GM23248 (cell line): ENCODE results near the gene TAF4. TPM values are rescaled to one million over a fixed set of nuclear protein-coding genes. Genes with fewer than 3 reads are reported as not detected.
"Not testable (repeated sequence)": the region's sequence is repeated elsewhere in the genome, so short reads cannot be mapped to it uniquely, and the experiment has no call there.

Experiments used
- DNase-seq: peaks from one replicate; pipeline ENCODE4 v3.0.0-alpha.2; 2015
- H2AFZ ChIP-seq: fragments of 200-600 bp; sonication (generic); 2 replicates; pipeline ENCODE4 v1.6.1; 2016; ENCODE audit warnings: antibody characterized with exemption
- H3F3A ChIP-seq: fragments of 200-600 bp; sonication (generic); 2 replicates; pipeline ENCODE4 v1.6.1; 2016; ENCODE audit warnings: mild to moderate bottlenecking, antibody characterized with exemption, mixed run types; ENCODE audit not compliant: insufficient read depth
- H3K27ac ChIP-seq: fragments of 200-600 bp; sonication (generic); 2 replicates; pipeline ENCODE4 v1.5.1; 2016; ENCODE audit warnings: mild to moderate bottlenecking
- H3K27me3 ChIP-seq: fragments of 200-600 bp; sonication (generic); replicated peaks from 2 replicates; pipeline ENCODE4 v1.6.1; 2016; ENCODE audit warnings: mild to moderate bottlenecking; ENCODE audit not compliant: insufficient read depth
- H3K36me3 ChIP-seq: fragments of 200-600 bp; sonication (generic); 2 replicates; pipeline ENCODE4 v1.6.1; 2016; ENCODE audit warnings: low read depth, mild to moderate bottlenecking
- H3K4me1 ChIP-seq: fragments of 200-600 bp; sonication (generic); 2 replicates; pipeline ENCODE4 v1.6.1; 2016; ENCODE audit warnings: mild to moderate bottlenecking; ENCODE audit not compliant: insufficient read depth
- H3K4me2 ChIP-seq: fragments of 200-600 bp; sonication (generic); one replicate; pipeline ENCODE4 v1.6.1; 2016; ENCODE audit warnings: mild to moderate bottlenecking; ENCODE audit not compliant: unreplicated experiment
- H3K4me3 ChIP-seq: fragments of 200-600 bp; sonication (generic); 2 replicates; pipeline ENCODE4 v1.5.1; 2016; ENCODE audit warnings: mild to moderate bottlenecking
- H3K79me2 ChIP-seq: fragments of 200-600 bp; sonication (generic); 2 replicates; pipeline ENCODE4 v1.6.1; 2016; ENCODE audit warnings: mild to moderate bottlenecking; ENCODE audit not compliant: insufficient read depth
- H3K9ac ChIP-seq: fragments of 200-600 bp; sonication (generic); 2 replicates; pipeline ENCODE4 v1.6.1; 2016; ENCODE audit warnings: mild to moderate bottlenecking
- H3K9me2 ChIP-seq: fragments of 200-600 bp; sonication (generic); 2 replicates; pipeline ENCODE4 v1.6.1; 2016; ENCODE audit warnings: mixed run types, mild to moderate bottlenecking, moderate library complexity; ENCODE audit not compliant: insufficient read depth
- H3K9me3 ChIP-seq: fragments of 200-600 bp; sonication (generic); one replicate; pipeline ENCODE4 v1.6.1; 2017; ENCODE audit warnings: low read depth
- H4K20me1 ChIP-seq: fragments of 200-600 bp; sonication (generic); 2 replicates; pipeline ENCODE4 v1.6.0; 2016; ENCODE audit not compliant: insufficient read depth
- EZH2 ChIP-seq: fragments of 200-600 bp; sonication (generic); IDR thresholded peaks from 2 replicates; pipeline ENCODE4 v1.6.1; 2018; ENCODE audit warnings: antibody characterized with exemption, mild to moderate bottlenecking; ENCODE audit not compliant: insufficient read depth, poor library complexity, severe bottlenecking
- EZH2phosphoT487 ChIP-seq: fragments of 200-600 bp; sonication (generic); IDR thresholded peaks from 2 replicates; pipeline ENCODE4 v1.6.1; 2018; ENCODE audit warnings: antibody characterized with exemption, moderate library complexity, mild to moderate bottlenecking, low read depth; ENCODE audit not compliant: insufficient read depth
- WGBS, 2 experiments: methylation state at CpG; one replicate each; pipeline ENCODE4 v1.1.6; 2015 to 2017; ENCODE audit warnings: low lambda C conversion rate in 2 of 2, low coverage in 1 of 2; ENCODE audit errors: missing lambda C conversion rate in 2 of 2; 5-methylcytosine and 5-hydroxymethylcytosine counted together
- in situ Hi-C: fragments of 300-500 bp; cut with MboI; formaldehyde crosslinking; loops from 2 replicates; pipeline ENCODE4 v1.15.0; 2020
- polyA plus RNA-seq: library from polyadenylated mRNA; unstranded; fragments of >200 nt; fragmentation: Nextera tagmentation; extraction: Ambion mirVana; gene quantifications from 2 replicates; pipeline ENCODE4 v1.2.1, GENCODE V29; 2016
- total RNA-seq: library from RNA; depleted of rRNA; stranded (reverse); fragments of >200 nt; shearing (Covaris generic); gene quantifications from 2 replicates; pipeline ENCODE4 v1.2.3, GENCODE V29; 2014

The TAF4 gene
- total and polyA plus RNA-seq, 2 experiments from 2014 or later = 1.4 to 2.9 TPM

DNA sequence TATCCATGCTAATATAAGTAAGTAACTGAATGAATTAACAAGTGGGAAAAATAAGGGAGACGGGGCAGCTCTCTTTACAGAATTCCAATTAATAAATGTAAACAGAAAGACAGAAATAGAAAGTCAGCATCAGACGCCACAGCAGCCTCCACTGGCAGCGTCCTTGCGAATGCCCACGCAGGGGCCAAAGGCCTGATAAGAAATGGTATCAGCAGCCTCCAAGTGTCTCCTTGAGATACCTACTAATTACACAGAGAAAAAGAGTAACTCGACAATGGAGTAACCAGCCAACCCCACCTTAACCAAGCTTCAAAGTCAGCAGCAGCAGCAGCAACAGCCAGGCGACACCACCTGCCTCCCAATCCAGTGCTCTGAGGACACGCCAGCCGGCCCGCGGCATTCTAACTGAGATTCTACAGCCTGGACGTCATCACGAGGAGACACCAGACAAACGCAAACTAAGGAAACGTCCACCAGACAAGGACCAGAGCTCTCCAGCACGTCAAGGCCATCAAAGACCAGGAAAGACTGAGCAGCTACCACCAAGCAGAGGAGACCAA, 78.8 kb downstream of the TAF4 start:
- Histone ChIP-seq H3K36me3 (peaks cover 11% of the 10 kb centered on the region), H3K27ac (no peak overlapping the region), H3K9ac (no peak overlapping the region), H4K20me1 (no peaks in the 10 kb centered on the region), H3K9me3 (no peaks in the 10 kb centered on the region), H3K79me2 (no peaks in the 10 kb centered on the region), H3K27me3 (no peaks in the 10 kb centered on the region), H3K4me1 (no peaks in the 10 kb centered on the region), H3K4me3 (no peak overlapping the region), H3K4me2 (no peak overlapping the region), H3K9me2 (no peaks in the 10 kb centered on the region), H2AFZ (no peak overlapping the region), H3F3A (no peaks in the 10 kb centered on the region)
- in situ Hi-C loops = no loop called here
- WGBS, 2 experiments = 95 to 97% methylated on average over 16 of the region's 16 CpGs
- no peak for TF ChIP-seq EZH2phosphoT487
- no peak for TF ChIP-seq EZH2
- DNase-seq = no peak

DNA sequence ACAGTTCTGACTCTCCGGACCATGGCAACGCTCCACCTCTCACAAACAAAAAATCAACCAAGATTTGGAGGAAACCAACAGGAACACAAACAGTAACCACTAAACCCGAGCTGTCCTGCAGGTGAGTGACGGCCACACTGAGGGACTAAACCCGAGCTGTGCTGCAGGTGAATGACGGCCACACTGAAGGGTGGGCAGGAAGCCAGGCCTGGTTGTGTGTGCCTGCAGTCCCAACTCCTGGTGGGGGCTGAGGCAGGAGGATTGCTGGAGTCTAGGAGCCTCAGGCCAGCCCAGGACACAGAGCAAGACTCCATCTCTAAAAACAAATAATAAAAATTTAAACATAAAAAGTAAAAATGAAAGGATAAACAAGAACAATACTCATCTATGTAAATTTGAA, 80.6 kb downstream of the TAF4 start:
- WGBS, 2 experiments = 84 to 92% methylated on average over 6 of the region's 6 CpGs
- in situ Hi-C loops = no loop called here

DNA sequence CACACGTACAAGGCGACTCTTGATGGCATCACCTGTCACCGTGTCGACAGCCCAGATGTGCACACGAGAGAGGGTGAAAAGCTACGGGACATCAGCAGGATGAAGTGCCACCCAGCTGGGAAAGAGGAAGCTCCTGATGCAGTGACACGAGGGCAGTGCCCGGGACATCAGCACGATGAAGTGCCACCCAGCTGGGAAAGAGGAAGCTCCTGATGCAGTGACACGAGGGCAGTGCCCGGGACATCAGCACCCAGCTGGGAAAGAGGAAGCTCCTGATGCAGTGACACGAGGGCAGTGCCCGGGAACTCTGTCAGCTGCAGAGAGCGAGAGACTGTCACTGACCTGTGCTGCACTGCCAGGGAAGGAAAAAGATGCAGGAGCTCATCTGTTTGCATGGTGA, 81.2 kb downstream of the TAF4 start:
- H3K9me3 ChIP-seq, H3K4me2 ChIP-seq, DNase-seq, H3K27me3 ChIP-seq, H3K27ac ChIP-seq, H3K4me3 ChIP-seq, H3K9me2 ChIP-seq, H2AFZ ChIP-seq, in situ Hi-C loops, H3F3A ChIP-seq, H3K4me1 ChIP-seq, H3K9ac ChIP-seq, H3K36me3 ChIP-seq, H3K79me2 ChIP-seq, H4K20me1 ChIP-seq: not testable (repeated sequence)
- WGBS, 2 experiments = 85 to 90% methylated on average over 11 to 14 of the region's 14 CpGs

More for the DNA sequence above, 80.6 kb downstream of the TAF4 start:
- no peak overlapping the region for H2AFZ ChIP-seq
- no peak overlapping the region for H3K4me2 ChIP-seq
- no peaks in the 10 kb centered on the region for H3K9me2 ChIP-seq
- no peaks in the 10 kb centered on the region for H3K9me3 ChIP-seq
- no peaks in the 10 kb centered on the region for H3K27me3 ChIP-seq
- no peaks in the 10 kb centered on the region for H3K4me1 ChIP-seq
- no peak overlapping the region for H3K27ac ChIP-seq
- no peaks in the 10 kb centered on the region for H3F3A ChIP-seq
- H3K9ac ChIP-seq = no peak overlapping the region
- H3K79me2 ChIP-seq = no peaks in the 10 kb centered on the region
- no peak for DNase-seq
- no peaks in the 10 kb centered on the region for H3K36me3 ChIP-seq
- TF ChIP-seq EZH2phosphoT487 (no peak), EZH2 (no peak)
- H4K20me1 ChIP-seq = no peaks in the 10 kb centered on the region
- no peak overlapping the region for H3K4me3 ChIP-seq

DNA sequence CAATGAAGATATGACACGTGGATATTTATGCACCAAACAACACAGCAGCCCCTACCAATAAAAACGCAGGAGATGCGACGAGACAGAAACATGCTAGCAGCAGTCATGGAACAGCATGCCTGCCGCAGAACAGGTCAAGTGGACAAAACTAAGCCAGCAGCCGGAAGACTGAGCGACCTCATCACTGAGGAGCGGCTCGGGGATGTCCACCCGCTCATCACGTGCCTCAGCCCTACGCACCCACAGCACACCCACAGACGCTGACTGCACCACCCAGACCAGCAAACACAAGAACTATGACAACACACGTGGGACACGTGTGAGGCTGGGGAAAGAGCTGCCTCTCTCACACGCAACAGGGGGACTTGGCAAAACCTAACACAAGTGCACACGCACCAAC, 81.7 kb downstream of the TAF4 start:
- no peaks in the 10 kb centered on the region for H4K20me1 ChIP-seq
- H3K4me2 ChIP-seq = no peak overlapping the region
- in situ Hi-C loops = no loop called here
- no peaks in the 10 kb centered on the region for H3K4me1 ChIP-seq
- H3K36me3 ChIP-seq = no peaks in the 10 kb centered on the region
- no peak overlapping the region for H3K9ac ChIP-seq
- no peaks in the 10 kb centered on the region for H3K27me3 ChIP-seq
- no peak for TF ChIP-seq EZH2
- no peak for TF ChIP-seq EZH2phosphoT487
- no peak overlapping the region for H3K4me3 ChIP-seq
- H3K27ac ChIP-seq = no peak overlapping the region
- no peaks in the 10 kb centered on the region for H3F3A ChIP-seq
- H2AFZ ChIP-seq = no peak overlapping the region
- DNase-seq = no peak
- H3K9me2 ChIP-seq = no peaks in the 10 kb centered on the region
- 74 to 80% methylated on average over 17 of the region's 17 CpGs for WGBS, 2 experiments
- H3K79me2 ChIP-seq = no peaks in the 10 kb centered on the region
- H3K9me3 ChIP-seq = no peaks in the 10 kb centered on the region

GRCh38 chr20:61982951-61983315, 82.7 kb downstream of the TAF4 start:
- no peaks in the 10 kb centered on the region for H3F3A ChIP-seq
- H3K4me1 ChIP-seq = no peaks in the 10 kb centered on the region
- no peak overlapping the region for H3K4me2 ChIP-seq
- H4K20me1 ChIP-seq = no peaks in the 10 kb centered on the region
- no peaks in the 10 kb centered on the region for H3K9me3 ChIP-seq
- H3K27ac ChIP-seq = no peak overlapping the region
- 91% methylated on average over 11 of the region's 11 CpGs for WGBS, 2 experiments
- no peaks in the 10 kb centered on the region for H3K9me2 ChIP-seq
- H3K4me3 ChIP-seq = no peak overlapping the region
- H3K9ac ChIP-seq = no peak overlapping the region
- no peak overlapping the region for H2AFZ ChIP-seq
- no peak for DNase-seq
- no peaks in the 10 kb centered on the region for H3K27me3 ChIP-seq
- in situ Hi-C loops = no loop called here
- no peaks in the 10 kb centered on the region for H3K36me3 ChIP-seq
- H3K79me2 ChIP-seq = no peaks in the 10 kb centered on the region
- TF ChIP-seq EZH2 (no peak), EZH2phosphoT487 (no peak)
